HuH-7.5 (cell line): Measurements from ENCODE around the gene ABCC4.
"Not testable (repeated sequence)": the region's sequence is repeated elsewhere in the genome, so short reads cannot be mapped to it uniquely, and the experiment has no call there.

Experiments used
- DNase-seq: peaks from one replicate; pipeline ENCODE4 v3.0.0; 2011; ENCODE audit warnings: low spot score

The ABCC4 gene

GRCh38 chr13:95298971-95299621 lies 2.2 kb downstream of the ABCC4 start:
- no peak for DNase-seq

- no peak for DNase-seq
Observed at GRCh38 chr13:95298169-95298965, 2.9 kb downstream of the ABCC4 start.

DNA sequence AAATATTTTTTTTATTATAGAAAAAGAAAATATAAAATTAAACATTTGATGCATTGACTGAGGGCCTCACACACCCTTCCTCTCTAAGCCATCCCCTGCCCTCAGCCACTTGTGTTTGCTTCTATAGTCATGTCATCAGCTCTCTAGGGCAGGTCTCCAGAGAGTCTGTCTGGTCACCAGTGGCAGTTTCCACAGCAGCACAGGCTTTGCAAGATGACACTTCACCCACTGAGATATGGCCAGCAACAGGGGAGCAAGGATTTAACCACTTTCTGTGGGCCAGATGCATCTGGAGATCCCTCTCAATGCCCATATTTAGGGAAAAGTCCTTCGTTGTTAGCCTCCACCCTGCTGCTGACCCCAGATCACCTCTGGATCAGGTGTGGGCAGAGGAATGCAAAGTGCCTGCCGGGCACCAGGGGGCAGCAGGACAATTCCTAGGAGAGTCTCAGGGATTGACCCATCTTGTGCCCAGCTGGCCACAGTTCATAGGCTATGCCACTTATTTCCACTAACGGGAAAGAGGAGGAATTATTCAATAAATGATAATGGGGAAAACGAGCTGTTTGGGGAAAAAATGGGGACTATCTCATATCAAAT lies 4.8 kb downstream of the ABCC4 start:
- DNase-seq: peak; percentile 31

GRCh38 chr13:95295026-95295425 lies 6.2 kb downstream of the ABCC4 start:
- DNase-seq: no peak

- DNase-seq: no peak
Observed at GRCh38 chr13:95292622-95293021, 8.6 kb downstream of the ABCC4 start.

DNA sequence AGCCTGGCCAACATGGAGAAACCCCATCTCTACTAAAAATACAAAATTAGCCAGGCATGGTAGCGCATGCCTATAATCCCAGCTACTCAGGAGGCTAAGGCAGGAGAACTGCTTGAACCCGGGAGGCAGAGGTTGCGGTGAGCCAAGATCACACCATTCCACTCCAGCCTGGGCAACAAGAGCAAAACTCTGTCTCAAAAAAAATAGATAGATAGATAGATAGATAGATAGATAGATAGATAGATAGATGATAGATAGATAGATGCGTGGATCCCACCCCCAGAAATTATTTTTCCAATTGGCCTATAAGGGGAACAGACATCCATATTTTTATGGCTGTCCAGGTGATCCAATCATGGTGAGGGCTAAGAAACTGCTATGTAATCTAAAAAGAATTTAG lies 11.3 kb downstream of the ABCC4 start:
- not testable (repeated sequence) for DNase-seq

DNA sequence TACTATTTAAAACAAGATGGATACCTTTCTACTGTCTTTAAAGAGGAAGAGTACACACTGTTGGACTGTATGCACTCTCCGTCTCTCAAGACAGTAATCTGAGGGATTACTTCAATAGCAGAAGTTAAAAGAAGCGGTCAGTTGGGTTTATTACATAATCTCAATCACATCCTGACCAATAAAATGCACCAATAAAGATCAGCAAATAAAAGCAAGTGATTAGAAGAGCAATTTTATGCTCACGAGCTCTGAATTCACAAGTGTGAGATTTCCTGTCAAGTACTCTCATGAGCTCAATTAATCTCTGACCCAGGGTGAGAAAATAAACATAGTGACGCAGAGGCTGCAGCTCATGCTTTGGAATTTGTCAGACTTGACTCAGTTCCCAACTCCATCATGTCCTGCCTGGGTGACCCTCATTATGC lies 12.2 kb downstream of the ABCC4 start:
- DNase-seq: no peak

- DNase-seq: no peak
Observed at GRCh38 chr13:95284436-95284835, 16.8 kb downstream of the ABCC4 start.

DNA sequence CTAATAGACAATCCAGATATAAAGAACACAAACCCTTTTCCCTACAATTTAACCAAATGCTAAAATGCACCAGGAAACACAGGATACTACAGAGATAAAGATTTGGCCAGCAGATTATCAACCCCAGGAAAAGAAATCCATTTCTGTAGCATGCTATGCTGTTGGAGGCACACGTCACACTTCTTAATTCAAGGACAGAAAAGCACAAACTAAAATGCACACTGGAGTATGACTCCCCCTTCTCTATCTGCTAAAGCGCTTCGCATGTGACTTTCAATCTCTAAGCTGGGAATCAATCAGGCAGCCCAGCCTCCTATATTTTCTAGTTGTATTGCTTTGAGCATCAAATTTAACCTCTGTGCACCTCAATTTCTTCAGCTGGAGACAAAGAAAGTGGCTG lies 22.2 kb downstream of the ABCC4 start:
- DNase-seq: no peak

DNA sequence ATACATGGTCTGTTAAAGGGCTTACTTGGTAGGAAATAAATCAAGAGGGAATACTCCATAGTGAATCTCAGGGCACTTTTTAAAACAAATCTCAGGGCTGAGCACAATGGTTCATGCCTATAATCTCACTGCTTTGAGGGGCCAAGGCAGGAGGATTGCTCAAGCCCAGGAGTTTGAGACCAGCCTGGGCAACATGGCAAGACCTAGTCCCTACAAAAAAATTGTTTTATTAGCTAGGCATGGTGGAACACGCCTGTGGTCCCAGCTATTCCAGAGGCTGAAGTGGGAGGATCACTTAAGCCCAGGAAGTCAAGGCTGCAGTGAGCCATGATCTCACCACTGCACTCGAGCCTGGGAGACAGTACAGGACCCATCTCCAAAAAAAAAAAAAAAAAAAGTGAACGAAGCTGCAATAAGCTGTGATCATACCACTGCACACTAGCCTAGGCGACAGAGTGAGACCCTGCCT lies 25.2 kb downstream of the ABCC4 start:
- DNase-seq: no peak

- no peak for DNase-seq
Observed at GRCh38 chr13:95275322-95276036, 25.8 kb downstream of the ABCC4 start.

GRCh38 chr13:95273592-95274132 lies 27.6 kb downstream of the ABCC4 start:
- not testable (repeated sequence) for DNase-seq

- not testable (repeated sequence) for DNase-seq
Observed at GRCh38 chr13:95272076-95272475, 29.2 kb downstream of the ABCC4 start.

DNA sequence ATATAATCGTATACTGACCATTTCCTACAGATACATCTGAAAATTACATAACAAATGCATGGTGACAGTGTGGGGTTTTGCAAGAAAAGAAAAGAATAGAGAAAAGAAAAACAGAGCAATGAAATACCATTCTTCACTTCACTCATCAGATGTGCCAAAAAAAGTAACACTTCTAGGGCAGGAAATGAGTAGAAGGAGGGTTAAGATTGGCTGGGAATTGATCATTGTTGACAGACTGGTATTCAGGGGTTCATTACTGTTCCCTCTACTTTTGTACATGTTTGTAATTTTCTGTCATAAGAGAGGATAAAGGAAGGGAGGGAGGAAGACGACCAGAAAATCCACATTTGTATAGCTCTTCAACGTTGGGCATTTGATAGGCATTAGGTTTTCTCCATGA lies 31.5 kb downstream of the ABCC4 start:
- DNase-seq: no peak

DNA sequence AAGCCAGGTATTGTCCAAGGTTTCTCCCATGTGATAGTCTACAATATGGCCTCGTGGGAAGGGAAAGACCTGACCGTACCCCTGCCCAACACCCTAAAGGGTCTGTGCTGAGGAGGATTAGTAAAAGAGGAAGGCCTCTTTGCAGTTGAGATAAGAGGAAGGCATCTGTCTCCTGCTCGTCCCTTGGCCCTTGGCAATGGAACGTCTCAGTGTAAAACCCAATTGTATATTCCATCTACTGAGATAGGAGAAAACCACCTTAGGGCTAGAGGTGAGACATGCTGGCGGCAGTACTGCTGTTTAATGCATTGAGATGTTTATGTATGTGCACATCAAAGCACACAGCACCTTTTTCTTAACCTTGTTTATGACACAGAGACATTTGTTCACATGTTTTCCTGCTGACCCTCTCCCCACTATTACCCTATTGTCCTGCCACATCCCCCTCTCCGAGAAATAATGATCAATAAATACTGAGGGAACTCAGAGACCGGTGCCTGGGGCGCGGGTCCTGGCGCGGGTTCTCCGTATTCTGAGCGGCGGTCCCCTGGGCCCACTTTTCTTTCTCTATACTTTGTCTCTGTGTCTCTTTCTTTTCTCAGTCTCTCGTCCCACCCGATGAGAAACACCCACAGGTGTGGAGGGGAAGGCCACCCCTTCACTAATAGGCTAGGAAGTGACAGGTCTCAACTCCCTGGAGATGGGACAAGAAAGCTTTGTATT lies 32.7 kb downstream of the ABCC4 start:
- DNase-seq: not testable (repeated sequence)

DNA sequence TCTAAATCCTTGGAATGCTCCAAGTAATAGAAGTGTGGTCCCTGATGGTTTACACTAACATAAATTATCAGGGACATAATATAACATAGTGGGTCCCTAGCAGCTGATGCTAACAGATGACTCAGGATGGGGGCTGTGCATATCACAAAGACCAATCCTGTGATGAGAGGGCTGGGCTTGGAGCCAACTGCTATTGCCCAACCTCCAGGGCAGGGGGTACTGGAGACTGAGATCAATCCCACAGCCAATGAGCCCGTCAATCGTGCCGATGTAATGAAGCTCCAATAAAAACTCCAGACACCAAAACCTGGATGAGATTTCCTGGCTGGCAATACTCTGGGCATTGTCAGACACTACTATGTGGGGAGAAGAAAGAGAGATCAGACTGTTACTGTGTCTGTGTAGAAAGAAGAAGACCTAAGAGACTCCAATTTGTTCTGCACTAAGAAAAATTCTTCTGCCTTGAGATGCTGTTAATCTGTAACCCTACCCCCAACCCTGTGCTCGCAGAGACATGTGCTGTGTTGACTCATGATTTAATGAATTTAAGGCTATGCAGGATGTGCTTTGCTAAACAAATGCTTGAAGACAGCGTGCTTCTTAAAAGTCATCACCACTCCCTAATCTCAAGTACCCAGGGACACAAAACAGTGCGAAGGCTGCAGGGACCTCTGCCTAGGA lies 33.4 kb downstream of the ABCC4 start:
- DNase-seq: no peak

- no peak for DNase-seq
Observed at GRCh38 chr13:95264225-95264624, 37.0 kb downstream of the ABCC4 start.

DNA sequence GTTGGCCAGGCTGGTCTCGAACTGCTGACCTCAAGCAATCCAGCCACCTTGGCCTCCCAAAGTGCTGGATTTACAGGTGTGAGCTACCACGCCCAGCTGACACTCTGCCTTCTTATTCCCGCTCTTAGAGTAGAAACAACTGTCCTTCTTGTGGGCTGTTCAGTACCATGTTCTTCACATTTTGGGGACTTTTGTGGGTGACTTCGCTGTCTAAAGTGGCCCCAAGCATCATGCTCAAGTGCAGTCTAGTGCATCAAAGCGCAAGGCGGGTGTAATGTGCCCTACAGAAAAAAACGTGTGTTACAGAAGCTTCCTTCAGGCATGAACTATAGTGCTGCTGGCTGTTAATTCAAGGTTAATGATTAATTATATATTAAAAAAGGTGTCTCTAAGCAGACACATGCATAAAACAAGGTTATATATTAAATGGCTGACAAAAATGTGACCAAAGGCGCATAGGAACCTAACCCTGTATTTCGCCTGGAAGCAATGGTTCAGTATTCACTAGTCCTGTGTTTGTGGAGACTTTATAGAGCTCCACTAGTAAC lies 38.3 kb downstream of the ABCC4 start:
- DNase-seq: no peak

GRCh38 chr13:95261956-95262355 lies 39.3 kb downstream of the ABCC4 start:
- no peak for DNase-seq

GRCh38 chr13:95260031-95260525 lies 41.2 kb downstream of the ABCC4 start:
- DNase-seq: no peak
